HG03439 (cell line): ENCODE data around the gene SULT2B1.
A peak's percentile ranks its signal among the peaks of the same experiment; 100 is the strongest.

Source experiments
- ATAC-seq: cut with Tn5 transposase; IDR thresholded peaks from one replicate; pipeline ENCODE4 v1.9.1; 2021; ENCODE audit warnings: mild to moderate bottlenecking, moderate library complexity; ENCODE audit not compliant: unreplicated experiment

The SULT2B1 gene

DNA sequence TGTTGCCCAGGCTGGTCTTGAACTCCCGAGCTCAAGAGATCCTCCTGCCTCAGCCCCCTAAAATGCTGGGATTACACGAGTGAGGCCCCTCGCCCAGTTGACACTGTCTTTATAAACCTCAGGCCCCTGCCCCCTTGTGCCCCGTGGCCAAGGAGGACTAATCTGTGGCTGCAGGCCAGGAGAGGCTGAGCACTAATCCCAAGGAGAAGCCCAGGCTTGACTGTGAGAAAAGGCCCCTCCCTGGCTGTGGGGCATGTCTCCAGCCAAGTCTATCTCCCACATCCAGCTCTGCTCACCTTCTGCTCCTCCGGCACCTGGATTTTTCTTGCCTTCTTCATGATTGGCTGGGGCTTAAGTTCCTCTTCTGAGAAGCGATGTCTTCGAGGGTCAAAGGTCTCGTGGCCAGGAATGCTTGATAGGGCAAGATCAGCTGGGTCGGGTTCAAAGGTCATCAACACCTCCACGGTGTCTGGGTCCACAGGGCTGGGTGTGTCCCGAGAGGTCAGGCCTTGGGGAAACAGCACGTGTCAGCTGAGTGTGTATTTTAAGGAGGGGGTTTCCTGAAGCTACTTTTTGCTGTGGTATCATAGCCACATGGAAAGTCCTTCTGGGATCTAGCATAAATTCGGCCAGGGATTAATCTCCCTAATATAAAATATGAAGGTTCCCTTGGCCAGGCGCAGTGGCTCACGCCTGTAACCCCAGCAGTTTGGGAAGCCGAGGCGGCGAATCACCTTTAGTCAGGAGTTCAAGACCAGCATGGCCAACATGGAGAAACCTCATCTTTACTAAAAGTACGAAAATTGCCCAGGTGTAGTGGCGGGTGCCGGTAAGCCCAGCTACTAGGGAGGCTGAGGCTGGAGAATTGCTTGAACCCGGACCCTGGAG is 81.4 kb downstream of the SULT2B1 start:
- ATAC-seq: no peak

DNA sequence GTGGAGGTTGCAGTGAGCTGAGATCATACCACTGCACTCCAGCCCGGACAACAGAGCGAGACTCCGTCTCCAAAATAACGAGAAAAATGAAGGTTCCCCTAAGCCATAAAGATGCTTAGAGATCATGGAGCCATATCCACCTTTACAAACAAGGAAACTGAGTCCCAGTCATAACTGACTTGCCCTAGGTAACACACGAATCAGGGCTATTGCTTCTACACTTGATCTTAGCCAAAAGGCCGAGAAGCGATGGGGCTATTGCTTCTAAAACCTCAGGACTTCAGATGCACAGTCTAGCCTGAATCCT is 82.0 kb downstream of the SULT2B1 start:
- no peak for ATAC-seq

DNA sequence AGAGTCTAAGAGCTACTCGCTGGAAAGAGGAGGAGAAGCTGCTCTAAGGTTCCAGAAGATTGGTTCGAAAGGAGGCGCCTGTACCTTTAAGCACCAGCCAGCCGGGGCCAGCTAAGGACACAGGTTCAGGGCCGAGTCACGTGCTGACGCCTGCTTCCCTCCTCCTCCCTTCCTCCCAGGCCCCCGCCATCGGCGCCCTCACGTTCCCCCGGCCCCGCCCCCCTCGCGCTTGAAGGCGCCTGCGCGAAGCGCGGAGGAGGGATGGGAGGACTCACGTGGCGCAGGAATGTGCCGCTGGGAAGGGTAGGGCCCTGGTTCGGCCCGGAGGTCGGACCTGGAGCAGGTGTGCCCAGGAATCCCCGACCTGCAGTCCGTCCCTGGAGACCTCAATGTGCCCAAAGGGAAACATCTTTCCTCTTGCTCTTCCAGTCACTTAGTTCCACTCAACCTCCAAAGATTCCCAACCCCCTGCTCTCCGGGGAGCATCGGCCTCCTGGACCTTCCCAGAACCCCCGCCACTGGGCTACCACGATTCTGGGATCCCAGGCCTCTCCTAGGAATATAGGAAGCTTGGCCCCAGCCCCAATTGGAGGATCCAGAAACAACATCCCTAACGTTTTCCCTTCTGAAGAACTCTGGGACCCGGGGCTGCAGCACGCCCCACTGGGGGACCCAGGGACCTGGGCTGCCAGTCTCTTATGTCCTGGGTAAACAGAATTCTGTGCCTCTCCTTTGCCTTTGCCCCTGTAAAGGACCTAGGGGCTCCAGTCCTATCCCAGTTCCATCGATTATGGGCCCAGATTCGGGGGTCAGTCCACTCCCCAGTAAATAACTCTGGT is 82.7 kb downstream of the SULT2B1 start:
- peak; percentile 35 for ATAC-seq

DNA sequence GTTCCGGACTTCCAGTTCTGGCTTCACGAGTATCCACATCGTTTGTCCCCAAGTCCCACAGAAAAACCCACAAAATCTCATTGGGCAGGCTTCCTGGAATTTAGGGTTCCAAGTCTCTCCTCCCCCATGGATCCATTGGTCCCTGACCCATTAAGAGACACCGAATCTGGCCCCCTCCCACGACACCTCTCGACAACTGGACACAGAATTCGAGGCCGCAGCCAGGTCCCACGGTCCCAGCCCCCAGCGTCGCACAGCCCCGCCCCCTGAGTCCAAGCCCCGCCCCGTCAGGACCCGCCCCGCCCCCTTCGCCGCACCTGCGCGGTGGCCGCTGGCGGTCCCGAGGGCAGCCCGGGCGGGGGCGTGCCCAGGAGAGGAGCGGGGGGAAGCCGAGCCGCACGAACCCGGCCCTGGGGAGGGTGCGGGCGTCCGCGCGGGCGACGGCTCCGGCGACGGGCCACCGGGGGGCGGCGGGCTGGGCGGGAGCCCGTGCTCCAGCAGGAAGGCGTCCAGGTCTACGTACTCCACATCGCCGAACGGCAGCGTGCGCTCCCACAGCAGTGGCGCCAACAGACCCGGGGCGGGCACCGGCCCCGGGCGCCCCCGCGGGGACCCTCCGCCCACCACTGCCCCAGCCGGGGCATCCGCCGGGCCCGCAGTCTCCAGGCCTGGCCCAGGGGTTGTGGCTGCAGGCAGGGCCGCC is 83.4 kb downstream of the SULT2B1 start:
- ATAC-seq: no peak

DNA sequence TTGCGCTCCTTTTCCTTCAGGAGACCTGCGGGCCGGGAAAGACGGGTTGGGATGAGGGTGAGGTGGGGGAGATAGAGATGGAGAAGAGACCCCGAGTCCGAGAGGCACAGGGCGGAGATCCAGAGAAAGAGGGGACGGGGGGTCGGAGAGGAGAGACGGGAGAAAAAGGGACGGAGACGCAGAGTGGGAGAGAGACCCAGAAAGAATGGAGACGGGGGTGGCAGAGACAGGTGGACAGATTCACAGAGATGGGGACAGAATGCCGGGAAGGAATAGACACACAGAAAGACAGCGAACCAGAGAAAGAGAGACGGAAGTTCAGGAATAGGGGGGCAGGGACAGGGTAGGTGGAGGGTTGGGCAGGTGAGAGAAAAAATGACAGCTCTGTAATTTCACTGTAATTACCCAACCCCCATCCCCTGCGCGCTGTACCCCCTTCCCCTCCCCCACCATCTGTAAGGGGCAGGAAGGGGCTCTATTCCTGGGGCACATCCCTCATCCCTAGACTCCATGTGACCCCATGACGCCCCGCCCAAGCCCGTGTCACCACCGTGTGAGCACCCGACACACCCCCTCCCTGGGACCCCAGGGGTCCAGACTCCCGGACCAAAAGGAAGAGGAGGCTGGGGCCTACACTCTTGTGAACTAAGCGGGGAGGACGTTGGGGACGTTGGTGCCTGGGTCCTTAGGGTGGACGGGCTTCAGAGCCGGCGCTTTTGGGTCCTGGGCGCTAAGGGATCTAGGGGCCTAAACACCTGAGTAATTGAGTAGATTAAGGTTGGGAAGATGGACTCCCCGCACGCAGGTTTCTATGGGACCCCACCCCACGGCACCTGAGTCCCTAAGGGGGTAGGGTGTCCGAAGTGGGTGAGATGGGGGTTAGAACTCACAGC is 84.2 kb downstream of the SULT2B1 start:
- no peak for ATAC-seq

DNA sequence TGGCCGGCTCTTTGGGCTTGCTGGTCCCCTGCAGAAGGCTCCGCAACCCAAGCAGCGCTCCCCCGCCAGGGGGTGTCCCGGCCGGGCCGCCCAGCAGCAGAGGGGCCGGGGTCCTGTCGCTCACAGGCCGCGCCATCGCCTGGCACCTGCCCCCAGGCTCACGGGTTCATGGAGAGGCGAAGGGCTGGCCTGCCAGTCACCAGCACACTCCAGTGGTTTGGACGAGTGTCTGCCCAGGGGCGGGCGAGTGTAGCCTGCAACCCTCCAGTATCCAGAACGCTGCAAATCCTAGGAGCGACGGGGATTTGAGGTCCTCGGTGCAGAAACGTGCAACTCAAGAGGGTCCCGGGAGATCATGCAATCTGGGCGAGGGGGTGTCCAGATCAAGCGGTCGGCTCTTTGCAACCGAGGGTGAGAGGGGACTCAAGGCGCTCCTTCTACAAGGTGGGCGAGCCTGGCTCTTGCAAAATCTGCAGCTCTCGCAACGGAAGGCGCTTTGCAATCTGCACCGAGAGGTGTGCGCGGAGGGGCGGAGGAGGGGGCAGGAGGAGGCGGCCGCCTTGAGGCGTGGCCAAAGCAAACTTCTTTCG is 85.0 kb downstream of the SULT2B1 start, which contains the start of gene DBP:
DBP (minus strand) TSS at position 521 of the 590 bp plus-strand sequence; CDS start at position 136, 385 bp downstream.
- ATAC-seq: peak; percentile 0

DNA sequence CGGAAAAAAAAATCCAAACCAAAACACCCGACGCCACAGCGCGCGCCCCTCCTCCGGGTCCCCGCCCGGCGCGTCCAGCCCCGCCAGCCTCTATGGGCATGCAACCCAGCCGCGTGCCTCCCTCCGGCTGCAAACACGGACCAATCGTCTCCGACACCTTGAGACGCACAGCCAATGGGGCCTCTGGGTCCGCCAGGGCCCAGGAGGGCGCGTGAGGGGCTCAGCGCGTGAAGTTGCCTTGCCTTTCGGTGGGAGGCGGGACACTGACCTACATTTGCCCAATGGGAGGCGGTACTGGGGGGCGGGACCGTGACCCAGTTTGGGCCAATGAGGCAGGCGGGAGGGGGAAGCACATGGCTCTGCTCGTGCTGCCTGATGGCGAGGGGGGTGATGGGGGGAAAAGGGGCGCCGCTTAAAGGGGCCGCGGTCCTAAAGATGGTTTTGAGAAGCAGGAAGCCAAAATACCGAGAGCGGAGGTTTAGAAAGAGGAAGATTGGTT is 85.5 kb downstream of the SULT2B1 start:
- peak; percentile 58 for ATAC-seq

DNA sequence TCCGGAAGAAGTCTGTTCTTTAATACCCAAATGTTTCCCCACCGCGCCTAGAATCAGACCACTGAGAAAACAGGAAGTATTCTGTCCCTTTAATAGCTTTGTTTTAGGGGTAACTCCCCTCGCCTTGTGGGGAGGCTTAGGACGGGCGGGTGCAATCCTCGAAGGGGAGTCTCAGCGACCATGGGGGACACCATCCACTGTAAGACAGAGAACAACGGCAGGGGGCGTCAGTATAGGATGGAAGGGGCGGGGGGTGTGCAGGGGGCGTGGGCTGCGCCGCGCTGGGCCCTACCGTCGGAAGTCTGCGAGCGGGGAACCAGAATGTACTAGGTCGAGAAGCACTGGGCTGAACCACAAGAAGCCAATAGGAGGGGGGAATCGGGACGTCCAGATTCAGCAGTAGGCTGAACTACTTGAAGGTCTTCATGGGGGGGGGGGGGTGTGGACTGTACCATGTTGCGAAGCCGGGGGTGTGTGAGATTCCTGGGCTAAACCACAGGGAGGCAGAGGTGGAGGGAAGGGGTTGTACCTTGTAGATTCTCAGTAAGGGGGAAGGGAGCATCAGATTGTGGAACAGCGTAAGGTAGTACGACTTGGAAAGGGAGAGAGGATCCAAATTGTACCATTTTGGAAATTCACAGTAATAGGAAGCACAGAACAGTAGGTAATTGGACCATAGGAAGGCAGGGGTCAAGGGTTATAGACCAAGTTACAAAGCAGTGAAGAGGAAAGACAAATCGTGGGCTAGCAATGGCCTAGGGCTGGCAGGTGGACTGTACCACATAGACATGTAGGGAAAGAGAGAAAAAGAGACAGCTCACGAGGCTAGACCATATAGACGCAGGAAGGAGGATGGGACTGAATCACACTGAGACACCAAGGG is 86.2 kb downstream of the SULT2B1 start:
- ATAC-seq: peak; percentile 14

DNA sequence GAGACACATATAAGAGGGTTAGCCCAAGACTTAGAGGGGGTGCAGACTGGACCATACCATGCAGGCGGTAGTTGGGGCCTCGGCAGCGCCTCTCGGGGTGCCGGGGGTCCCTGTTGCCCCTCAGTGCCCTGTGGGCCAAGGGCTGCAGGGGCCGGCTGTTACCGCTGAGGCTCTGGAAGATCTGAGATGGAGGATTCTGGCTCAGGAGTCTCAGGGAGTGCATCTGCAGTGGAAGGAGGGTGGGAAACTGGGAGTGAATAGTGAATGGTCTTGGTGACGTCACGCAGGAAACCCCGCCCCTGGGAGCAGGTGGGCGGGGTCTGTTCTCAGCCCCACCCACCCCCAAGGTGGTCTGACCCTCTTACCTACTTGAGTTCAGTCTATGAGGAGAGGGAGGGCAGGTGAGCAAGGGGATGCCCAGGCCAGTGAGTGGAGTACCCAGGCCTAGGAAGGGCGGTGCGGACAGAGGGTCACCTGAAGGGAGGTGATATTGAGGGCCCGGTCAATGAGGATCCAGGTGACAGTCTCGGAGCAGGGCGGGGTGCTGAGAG is 86.9 kb downstream of the SULT2B1 start:
- no peak for ATAC-seq

DNA sequence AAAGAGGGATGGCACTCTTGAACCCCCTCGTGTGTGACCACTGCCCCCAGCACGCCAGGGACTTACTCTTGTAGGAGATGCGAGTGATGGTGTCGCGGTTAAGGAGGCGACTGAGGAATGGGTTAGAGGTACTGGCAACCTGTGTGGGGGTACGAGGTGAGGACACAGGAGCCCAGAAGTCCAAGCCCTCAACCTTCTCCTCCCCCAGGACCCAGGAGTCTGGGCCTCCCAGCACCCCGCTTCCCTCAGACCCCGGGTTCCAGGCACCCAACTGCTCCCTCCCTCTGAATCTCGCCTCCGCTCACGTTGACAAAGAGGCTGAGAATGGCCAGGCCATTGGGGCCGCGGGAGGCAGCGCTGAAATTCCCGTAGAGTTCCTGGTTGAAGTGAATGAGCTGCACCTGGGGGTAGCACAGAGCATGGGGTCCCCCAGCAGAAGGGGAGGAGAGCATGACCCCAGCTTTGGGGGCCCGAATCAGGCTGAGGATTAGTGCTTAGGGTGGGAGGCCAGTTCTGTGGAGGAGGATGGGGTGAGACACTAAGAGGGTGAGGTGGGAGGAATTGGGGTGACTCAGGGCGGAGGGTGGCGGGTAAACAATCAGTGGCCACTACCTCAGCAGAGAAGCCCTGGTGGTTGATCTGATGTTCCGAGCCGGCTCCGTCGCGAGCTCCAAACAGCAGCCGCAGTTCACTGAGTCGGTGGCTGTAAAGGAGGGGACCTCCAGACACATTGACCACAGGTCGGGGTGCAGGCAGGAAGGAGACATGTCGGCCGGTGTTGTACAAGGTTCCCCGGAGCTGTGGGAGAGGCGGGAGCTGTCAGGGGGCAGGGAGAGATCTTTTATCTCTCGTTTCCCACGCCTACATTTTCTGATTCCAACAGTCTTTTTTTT is 87.8 kb downstream of the SULT2B1 start:
- no peak for ATAC-seq

DNA sequence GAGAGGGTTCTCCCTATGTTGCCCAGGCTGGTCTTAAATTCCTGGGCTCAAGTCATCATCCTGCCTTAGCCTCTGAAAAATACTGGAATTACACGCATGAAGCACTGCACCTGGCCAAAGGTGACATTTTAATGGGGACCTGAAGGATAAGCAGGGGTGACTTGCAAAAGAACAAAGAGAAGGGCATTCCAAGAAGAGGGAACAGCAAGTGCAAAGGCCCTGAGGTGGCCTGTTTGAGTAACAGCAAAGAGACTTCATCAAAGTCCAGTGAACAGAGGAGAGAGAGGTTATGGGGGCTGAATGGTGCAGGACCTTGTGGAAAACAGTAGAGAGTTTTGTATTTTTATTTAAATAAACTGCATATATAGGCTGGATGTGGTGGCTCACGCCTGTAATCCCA is 89.9 kb downstream of the SULT2B1 start:
- no peak for ATAC-seq

DNA sequence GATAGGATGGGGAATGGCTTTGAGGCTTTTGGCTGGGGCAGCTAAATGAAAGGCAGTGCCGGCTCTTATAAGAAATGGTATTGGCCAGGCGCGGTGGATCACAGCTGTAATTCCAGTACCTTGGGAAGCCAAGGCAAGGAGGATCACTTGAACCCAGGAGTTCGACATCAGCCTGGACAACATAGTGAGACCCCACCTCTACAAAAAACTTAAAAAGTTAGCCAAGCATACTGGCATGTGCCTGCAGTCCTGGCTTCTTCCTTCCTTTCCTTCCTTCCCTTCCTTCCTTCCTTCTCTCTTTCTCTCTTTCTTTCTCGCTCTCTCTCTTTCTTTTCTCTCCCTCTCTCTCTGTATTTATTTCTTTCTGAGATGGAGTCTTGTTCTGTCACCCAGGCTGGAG is 90.9 kb downstream of the SULT2B1 start:
- ATAC-seq: no peak

DNA sequence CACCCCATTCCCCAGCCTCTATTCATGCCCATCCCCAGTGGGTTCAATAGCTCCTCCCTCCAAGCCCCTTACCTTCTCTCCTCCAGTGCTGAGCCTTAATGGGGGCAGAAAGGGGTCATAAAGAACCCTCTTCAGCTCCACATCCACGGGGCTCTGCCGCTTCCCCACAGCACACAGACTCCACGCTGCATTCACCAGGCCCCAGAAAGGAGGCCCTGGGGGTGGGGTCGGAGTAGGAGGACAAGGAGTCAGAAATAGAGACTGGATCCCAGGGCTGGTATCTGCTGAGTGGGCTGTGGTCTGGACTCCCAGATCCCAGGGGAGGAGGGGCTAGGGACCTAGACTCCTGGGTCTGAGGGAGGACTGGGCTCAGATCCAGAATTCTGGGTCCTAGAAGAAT is 92.4 kb downstream of the SULT2B1 start:
- no peak for ATAC-seq

DNA sequence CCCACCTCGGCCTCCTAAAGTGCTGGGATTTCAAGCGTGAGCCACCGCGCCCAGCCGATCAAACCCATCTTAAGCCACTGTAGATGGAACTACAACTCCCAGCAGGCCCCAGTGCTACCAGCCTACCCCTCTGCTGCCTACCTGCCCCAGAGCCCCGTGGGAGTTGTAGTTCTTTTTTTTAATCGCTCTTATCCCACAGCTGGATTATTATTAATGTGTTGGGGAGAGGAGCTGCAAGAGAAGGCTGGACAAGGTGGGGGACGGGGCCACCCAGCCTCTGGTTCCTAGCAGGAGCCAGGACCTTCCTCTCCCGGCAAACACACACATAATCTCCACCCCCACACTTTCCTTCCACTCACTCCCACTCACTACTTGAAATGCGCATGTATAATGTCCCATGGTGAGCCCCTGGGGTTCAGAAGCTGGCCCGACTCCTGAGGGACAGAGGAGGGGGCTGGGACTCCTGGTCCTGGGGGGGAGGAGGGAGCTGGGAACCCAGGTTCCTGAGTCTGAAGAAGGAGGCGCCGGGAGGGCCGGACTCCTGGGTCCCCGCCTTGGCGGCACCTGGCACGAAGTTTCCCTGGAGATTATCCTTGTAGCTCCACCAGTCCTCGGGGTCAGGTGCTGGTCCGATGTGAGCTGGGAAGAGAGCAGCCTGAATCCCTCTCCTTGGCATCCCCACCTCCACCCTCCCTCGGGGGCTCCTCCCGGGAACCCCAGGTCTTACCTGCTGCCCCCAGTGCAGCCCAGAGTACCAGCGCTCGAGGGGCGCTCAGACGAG is 93.1 kb downstream of the SULT2B1 start:
- ATAC-seq: no peak

DNA sequence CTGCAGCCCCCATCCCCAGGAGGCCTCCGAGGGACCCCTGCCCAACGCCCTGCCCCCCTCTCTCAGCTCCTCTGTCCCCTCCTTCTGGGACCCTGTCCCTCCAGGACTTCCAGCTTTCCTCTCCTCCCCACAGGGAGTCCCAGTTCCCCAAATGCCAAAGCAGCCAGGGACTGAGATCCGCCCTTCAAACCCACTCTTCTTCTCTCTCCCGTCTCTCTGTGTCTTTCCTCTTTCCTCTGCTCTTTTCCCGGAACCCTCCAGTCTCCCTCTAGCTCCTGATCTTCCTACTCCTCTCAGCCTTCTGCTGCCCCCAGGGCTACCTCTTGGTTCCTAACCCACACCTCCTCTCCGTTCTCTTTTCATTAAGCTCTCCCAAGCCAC is 93.6 kb downstream of the SULT2B1 start:
- ATAC-seq: no peak

DNA sequence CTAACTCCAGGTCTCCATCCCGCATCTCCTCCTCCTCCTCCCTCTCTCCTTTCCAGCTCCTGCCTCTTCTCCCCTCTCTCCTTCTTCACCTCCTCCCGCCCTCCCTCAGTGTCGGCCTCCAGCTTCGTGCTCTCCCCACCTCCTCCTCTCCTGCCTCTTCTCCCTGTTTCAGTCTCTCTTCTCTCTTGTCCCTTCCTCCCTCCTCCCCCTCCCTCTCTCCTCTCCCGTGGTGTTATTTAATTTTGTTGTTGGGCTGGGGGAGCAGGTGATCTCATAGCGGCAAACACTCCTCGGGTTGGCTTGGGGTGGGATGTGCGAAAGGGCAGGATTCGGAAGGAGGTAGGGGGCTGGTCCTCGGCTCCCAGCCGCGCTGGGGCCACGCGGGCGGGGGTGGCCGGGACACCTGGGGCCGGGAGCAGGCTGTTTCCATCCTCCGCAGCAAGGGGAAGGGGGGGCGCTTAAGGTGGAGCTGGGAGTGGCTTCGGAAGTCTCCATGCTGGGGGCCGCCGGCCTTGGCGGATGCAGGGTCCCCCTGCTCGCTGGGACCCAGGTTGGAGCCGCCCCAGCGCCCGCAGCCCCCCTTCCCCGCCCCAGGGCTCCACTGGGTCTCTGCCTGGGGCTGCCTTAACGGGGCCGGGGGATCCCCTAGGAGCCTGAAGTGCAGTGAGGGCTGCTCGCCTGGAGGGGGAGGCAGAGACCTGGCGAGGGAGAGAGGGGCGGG is 94.2 kb downstream of the SULT2B1 start, which contains the start of gene CA11:
CA11 (minus strand) TSS at position 187 of the 721 bp plus-strand sequence. CDS start 555 bp downstream, outside the sequence.
- ATAC-seq: peak; percentile 63
